ENCODE data around the gene DOC2A.

DNA sequence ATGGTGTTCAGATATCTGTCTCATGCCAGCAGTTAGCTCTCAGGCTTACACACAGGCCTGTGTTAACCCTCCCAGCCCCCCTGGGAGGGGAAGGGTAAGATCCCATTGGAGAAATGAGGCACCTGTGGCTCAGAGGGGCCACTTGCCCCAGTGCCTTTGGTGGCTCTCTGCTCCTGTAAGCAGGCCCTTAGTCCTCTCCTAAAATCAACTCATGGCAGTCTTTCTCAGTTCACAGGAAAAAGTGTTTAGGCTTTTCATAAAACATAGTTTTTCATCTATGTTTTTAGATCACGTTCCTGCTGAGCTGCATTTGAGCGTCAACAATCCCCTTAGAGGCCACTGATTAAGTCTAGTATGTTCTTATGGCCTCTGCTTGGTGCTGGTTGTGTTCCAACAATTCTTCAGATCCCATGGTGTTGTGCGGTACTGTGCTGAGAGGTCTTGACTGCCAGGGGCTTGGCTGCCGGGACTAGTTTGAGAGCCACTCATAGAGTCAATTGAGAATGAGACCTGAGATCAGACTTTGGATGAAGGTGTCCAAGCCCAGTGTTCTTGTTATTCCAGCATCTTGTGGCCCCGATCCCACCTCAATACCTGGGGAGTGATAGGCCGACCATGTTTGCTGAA lies 26.6 kb downstream of the DOC2A start:
- TF ChIP-seq POLR2A (IDR thresholded peaks at IDR 0.05), result no peak
- TF ChIP-seq, protein P1, sequence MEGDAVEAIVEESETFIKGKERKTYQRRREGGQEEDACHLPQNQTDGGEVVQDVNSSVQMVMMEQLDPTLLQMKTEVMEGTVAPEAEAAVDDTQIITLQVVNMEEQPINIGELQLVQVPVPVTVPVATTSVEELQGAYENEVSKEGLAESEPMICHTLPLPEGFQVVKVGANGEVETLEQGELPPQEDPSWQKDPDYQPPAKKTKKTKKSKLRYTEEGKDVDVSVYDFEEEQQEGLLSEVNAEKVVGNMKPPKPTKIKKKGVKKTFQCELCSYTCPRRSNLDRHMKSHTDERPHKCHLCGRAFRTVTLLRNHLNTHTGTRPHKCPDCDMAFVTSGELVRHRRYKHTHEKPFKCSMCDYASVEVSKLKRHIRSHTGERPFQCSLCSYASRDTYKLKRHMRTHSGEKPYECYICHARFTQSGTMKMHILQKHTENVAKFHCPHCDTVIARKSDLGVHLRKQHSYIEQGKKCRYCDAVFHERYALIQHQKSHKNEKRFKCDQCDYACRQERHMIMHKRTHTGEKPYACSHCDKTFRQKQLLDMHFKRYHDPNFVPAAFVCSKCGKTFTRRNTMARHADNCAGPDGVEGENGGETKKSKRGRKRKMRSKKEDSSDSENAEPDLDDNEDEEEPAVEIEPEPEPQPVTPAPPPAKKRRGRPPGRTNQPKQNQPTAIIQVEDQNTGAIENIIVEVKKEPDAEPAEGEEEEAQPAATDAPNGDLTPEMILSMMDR (IDR thresholded peaks at IDR 0.05), result no peak
